Measurements from ENCODE around the gene C16orf86.
"Not testable (repeated sequence)": the region's sequence is repeated elsewhere in the genome, so short reads cannot be mapped to it uniquely, and the experiment has no call there.

The C16orf86 gene

GRCh38 chr16:67676939-67677338 lies 10.3 kb downstream of the C16orf86 start:
- in situ Hi-C loops (cut with MboI; ENCODE audit: low pct_unique_long_range_greater_than_20kb, low sequenced_read_pairs): no loop called here
- DNase-seq: no peak

GRCh38 chr16:67677712-67678111 lies 11.1 kb downstream of the C16orf86 start:
- in situ Hi-C loops (cut with MboI; ENCODE audit: low pct_unique_long_range_greater_than_20kb, low sequenced_read_pairs): no loop called here
- DNase-seq: no peak

GRCh38 chr16:67678354-67679023 lies 11.9 kb downstream of the C16orf86 start:
- no peak for DNase-seq
- in situ Hi-C loops (cut with MboI; ENCODE audit: low pct_unique_long_range_greater_than_20kb, low sequenced_read_pairs): no loop called here

- DNase-seq: no peak
- in situ Hi-C loops (cut with MboI; ENCODE audit: low pct_unique_long_range_greater_than_20kb, low sequenced_read_pairs): no loop called here
Measured at GRCh38 chr16:67679935-67680897, 13.6 kb downstream of the C16orf86 start.

- no peak for DNase-seq
- in situ Hi-C loops (cut with MboI; ENCODE audit: low pct_unique_long_range_greater_than_20kb, low sequenced_read_pairs): no loop called here
Measured at GRCh38 chr16:67683767-67684166, 17.2 kb downstream of the C16orf86 start.

- no peak for DNase-seq
- in situ Hi-C loops (cut with MboI; ENCODE audit: low pct_unique_long_range_greater_than_20kb, low sequenced_read_pairs): no loop called here
Measured at GRCh38 chr16:67685388-67686112, 18.9 kb downstream of the C16orf86 start.

- DNase-seq; in situ Hi-C loops (cut with MboI; ENCODE audit: low pct_unique_long_range_greater_than_20kb, low sequenced_read_pairs): not testable (repeated sequence)
Measured at GRCh38 chr16:67693517-67694285, 27.1 kb downstream of the C16orf86 start.

GRCh38 chr16:67694611-67695010 lies 28.0 kb downstream of the C16orf86 start:
- in situ Hi-C loops (cut with MboI; ENCODE audit: low pct_unique_long_range_greater_than_20kb, low sequenced_read_pairs): no loop called here
- DNase-seq: no peak

- in situ Hi-C loops (cut with MboI; ENCODE audit: low pct_unique_long_range_greater_than_20kb, low sequenced_read_pairs): no loop called here
- DNase-seq: no peak
Measured at GRCh38 chr16:67697422-67698185, 31.0 kb downstream of the C16orf86 start.

GRCh38 chr16:67699265-67699664 lies 32.7 kb downstream of the C16orf86 start:
- in situ Hi-C loops (cut with MboI; ENCODE audit: low pct_unique_long_range_greater_than_20kb, low sequenced_read_pairs): no loop called here
- DNase-seq: no peak

GRCh38 chr16:67701420-67701819 lies 34.8 kb downstream of the C16orf86 start:
- no peak for DNase-seq
- in situ Hi-C loops (cut with MboI; ENCODE audit: low pct_unique_long_range_greater_than_20kb, low sequenced_read_pairs): no loop called here

- in situ Hi-C loops (cut with MboI; ENCODE audit: low pct_unique_long_range_greater_than_20kb, low sequenced_read_pairs): no loop called here
- DNase-seq: no peak
Measured at GRCh38 chr16:67702130-67702529, 35.5 kb downstream of the C16orf86 start.

GRCh38 chr16:67703626-67704025 lies 37.0 kb downstream of the C16orf86 start:
- in situ Hi-C loops (cut with MboI; ENCODE audit: low pct_unique_long_range_greater_than_20kb, low sequenced_read_pairs): no loop called here
- DNase-seq: no peak

GRCh38 chr16:67704110-67704509 lies 37.5 kb downstream of the C16orf86 start:
- no peak for DNase-seq
- in situ Hi-C loops (cut with MboI; ENCODE audit: low pct_unique_long_range_greater_than_20kb, low sequenced_read_pairs): no loop called here

- no peak for DNase-seq
- in situ Hi-C loops (cut with MboI; ENCODE audit: low pct_unique_long_range_greater_than_20kb, low sequenced_read_pairs): no loop called here
Measured at GRCh38 chr16:67707210-67707609, 40.6 kb downstream of the C16orf86 start.

GRCh38 chr16:67707790-67708189 lies 41.2 kb downstream of the C16orf86 start:
- no peak for DNase-seq
- in situ Hi-C loops (cut with MboI; ENCODE audit: low pct_unique_long_range_greater_than_20kb, low sequenced_read_pairs): no loop called here

- in situ Hi-C loops (cut with MboI; ENCODE audit: low pct_unique_long_range_greater_than_20kb, low sequenced_read_pairs): no loop called here
- no peak for DNase-seq
Measured at GRCh38 chr16:67708368-67708771, 41.8 kb downstream of the C16orf86 start.

GRCh38 chr16:67709050-67709449 lies 42.4 kb downstream of the C16orf86 start:
- no peak for DNase-seq
- in situ Hi-C loops (cut with MboI; ENCODE audit: low pct_unique_long_range_greater_than_20kb, low sequenced_read_pairs): no loop called here
